ENCODE results near the gene NFKB1.

Gene NFKB1

DNA sequence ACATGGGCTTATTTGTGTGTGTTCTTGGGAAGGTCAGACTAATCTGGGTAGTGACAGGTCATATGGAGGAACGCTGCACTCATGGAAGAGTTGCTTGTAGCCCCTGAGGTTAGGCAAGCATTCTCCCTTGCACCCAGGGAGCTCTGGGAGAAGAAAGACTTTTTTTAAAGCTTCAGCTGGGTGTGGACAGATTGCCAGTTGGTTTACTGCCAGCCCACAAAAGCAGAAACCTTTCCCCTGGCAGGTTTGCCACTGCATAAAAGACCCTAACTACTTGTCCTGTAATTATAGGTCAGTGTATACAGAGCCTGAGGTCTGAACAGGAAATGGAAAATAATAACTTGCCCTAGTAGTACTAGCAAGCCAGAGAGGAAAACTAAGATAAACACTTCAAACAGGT is 7.4 kb upstream of the NFKB1 start:
- in situ Hi-C loops (cut with MboI; ENCODE audit: low sequenced_read_pairs): no loop called here

DNA sequence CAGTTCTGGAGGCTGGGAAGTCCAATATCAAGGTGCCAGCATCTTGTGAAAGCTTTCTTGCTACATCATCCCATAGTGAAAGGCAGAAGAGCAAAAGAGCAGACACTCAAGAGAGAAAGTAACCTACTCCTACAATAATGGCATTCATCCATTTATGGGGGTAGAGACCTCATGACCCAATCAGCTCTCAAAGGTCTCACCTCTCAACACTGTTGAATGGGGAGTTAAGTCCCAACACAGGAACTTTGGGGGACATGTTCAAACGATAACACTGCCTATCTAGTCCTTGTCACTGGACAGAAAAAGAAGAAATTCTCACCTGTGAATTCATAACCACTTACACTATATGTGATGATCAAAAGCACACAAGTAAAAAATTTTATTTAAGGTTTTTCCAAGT is 6.6 kb upstream of the NFKB1 start:
- in situ Hi-C loops (cut with MboI; ENCODE audit: low sequenced_read_pairs): no loop called here

DNA sequence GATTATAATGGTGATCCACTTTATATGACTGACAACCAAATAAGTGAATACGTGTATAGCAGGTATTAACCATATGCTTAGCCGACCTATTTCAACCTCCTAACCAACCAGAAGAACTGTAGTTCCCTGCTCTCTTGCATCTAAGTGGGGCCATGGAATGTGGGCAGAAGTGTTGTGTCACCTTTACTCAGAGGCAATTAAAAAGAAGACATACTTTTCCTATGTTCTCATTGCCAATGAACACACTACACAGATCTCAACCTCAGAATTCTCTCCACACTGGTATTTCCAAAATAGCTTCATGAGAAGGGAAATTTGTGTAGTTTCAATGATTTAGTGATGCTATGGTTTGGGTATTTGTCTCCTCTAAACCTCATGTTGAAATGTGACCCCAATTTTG is 3.2 kb upstream of the NFKB1 start:
- in situ Hi-C loops (cut with MboI; ENCODE audit: low sequenced_read_pairs): no loop called here

DNA sequence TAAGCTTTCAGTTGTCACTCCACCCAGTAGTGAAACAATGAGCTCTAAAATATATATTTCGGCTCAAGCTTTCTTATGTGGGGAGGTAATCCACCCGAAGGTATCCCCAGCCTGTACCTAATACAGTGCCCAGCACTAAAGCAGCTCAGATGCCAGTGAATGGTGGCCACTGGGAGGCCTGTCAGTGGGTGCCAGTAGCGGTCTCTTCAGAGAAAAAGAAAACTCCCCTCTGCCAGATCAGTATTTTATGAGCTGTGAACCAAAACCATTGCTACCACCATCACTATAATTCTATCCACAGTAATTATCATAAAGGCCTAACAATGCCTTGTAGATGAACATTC is 835 bp upstream of the NFKB1 start:
- in situ Hi-C loops (cut with MboI; ENCODE audit: low sequenced_read_pairs): no loop called here

DNA sequence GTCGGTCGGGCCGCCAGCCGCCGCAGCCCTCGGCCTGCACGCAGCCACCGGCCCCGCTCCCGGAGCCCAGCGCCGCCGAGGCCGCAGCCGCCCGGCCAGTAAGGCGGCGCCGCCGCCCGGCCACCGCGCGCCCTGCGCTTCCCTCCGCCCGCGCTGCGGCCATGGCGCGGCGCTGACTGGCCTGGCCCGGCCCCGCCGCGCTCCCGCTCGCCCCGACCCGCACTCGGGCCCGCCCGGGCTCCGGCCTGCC is 213 bp downstream of the NFKB1 start:
- in situ Hi-C loops (cut with MboI; ENCODE audit: low sequenced_read_pairs): no loop called here

DNA sequence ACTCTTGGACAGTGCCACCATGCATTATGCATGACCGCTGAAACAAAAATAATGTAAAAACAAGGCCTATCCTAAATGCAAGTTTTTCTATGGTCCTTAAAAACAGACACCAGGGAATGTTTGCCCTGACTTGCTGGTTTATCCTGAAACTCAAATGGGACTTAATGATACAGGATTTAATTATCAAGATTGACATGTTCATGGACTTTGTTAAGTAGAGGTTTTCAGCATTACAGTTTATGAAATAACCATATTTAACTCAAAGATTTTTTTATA is 1.3 kb downstream of the NFKB1 start:
- in situ Hi-C loops (cut with MboI; ENCODE audit: low sequenced_read_pairs): no loop called here

DNA sequence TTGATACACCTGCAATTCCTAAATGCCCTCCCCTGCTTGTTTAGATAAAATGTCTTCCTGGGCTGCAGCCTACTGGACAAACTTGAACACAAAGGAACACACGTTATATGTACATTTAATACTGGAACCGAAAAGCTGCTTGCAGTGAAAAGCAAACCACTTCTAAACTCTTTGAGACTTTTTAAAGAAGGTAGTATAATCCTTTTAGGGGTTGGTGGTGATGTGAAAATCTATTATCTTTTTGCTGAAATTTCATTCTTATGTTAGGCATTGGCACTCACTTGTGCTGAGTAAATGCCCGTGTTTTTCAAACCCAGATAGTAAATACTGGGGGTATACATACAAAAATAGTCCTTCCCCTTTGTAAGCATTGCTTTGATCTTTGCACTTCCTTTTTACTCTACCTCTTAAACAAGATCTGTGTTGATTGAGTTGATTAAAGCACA is 2.2 kb downstream of the NFKB1 start:
- in situ Hi-C loops (cut with MboI; ENCODE audit: low sequenced_read_pairs): no loop called here

DNA sequence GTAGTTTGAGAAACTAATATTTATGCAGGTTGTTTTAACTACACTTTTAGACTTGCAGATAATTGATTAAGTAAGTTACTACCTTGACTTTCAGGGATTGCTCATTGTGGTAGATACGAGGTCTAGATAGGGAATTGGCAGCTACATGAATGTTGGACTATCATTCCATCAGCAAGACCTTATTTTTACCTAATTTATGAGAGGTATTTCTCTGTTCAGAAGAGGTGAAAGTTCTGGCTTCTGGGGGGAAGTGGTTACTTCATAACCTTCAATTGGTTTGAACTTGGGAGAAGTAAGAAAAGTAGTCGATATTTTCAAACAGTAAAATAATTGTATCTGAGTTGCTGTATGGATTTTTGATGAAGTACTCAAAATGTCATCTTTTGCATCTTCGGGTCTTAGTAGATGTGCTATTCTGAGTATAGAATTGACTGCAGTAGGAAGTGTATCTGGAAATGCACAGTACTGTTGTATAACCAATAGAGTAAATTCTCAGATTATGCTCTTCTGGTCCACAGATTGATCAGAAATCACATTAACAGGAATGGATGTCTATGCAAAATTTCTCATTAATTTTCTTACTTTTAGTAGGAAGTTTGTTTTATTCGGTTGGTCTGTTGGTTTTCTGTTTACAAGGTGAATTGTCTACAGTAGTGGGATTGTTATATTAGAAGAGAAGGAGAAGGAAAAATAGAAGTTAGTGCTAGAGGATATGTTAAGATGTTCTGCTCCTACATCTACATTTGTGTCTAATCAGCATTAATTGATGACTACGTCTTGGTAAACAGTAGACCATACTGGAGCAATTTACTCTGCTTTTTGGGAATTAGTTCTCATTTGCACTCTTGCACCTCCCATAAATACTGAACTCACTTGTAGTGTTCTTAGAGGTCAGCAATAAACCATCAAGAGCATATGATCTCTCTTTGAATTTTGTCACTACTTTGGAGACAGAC is 3.0 kb downstream of the NFKB1 start:
- in situ Hi-C loops (cut with MboI; ENCODE audit: low sequenced_read_pairs): no loop called here

DNA sequence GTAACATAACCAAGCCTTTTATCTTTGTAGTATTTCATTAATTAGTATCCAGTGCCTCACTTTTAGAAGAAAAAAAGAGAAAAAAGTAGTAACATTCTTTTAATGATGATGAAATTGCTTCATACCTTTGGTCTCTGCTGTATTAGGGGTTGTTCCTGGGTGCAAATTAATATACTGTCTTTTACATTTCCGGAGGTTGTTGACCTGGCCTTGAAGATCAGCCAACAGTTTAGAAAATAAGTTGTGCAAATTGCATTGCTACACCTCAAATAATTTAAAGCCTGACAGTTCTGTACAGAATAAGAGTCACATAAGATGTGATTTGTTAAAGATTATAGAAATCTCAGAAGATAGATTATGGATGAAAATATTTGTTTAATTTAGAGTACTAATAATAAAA is 3.8 kb downstream of the NFKB1 start:
- in situ Hi-C loops (cut with MboI; ENCODE audit: low sequenced_read_pairs): no loop called here

DNA sequence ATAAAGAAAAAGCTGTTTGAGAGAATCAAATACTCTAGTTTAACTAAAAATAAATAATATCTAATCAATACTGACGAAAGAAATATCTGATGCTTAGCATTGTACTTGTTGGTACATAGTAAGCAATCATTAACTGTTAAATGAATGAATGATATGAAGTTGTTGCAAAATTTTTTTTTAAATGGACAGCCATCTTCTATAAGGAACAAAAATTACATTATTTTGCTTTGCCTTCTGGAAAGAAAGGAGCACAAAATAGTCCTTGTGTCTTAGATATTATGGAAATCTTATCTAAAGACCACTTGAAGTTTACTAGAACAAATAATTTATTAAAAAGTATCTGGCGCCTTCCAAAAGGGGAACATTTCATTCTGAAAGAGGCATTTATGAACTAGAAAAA is 4.5 kb downstream of the NFKB1 start:
- in situ Hi-C loops (cut with MboI; ENCODE audit: low sequenced_read_pairs): no loop called here

DNA sequence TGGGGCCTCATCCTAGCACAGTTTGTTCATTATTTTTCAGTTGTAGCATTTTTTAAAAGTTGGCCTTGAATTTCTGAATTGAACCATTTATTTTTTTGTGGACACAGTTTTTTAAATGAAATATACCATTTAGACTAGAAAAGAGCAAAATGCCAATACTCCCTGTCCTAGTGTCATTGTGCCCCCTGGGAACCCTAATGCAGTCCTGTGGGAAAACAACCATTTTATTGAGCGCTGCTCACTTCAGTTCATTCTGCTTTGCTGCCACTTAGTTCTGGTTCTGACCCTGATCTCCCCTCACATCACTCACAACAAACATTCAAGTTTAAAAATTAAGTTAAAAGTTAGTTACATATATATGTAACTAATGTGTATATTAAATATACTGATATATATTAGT is 5.4 kb downstream of the NFKB1 start:
- in situ Hi-C loops (cut with MboI; ENCODE audit: low sequenced_read_pairs): no loop called here

DNA sequence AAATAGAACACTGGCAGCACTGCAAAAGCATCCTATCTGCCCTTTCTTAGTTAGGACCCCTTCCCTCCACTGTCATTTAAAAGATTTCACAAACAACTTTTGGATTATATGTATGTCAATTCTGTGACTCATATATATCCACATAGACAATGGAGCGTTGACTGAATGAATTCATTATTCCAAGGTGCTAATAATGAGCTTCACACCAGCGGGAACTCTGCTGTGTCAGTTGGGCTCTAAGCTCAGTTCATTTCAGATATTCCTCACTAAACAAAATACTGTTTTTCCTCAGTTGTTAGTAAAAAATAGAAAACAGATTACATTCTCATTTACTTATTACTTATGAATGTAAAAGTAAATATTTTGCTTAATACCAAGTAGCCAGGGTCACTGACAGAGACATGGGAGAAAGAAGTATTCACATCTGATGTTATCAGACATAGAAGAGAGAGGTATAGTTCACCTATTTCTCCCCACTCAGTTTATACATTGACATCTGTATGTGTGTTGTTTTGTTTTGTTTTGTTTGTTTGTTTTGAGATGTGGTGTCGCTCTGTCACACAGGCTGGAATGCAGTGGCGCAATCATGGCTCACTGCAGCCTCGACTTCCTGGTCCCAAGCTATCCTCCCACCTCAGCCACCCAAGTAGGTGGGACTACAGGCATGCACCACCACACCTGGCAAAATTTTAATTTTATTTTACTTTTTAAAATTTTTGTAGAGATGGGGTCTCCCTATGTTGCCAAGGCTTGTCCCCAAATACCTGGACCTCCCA is 10.9 kb downstream of the NFKB1 start:
- in situ Hi-C loops (cut with MboI; ENCODE audit: low sequenced_read_pairs): no loop called here

DNA sequence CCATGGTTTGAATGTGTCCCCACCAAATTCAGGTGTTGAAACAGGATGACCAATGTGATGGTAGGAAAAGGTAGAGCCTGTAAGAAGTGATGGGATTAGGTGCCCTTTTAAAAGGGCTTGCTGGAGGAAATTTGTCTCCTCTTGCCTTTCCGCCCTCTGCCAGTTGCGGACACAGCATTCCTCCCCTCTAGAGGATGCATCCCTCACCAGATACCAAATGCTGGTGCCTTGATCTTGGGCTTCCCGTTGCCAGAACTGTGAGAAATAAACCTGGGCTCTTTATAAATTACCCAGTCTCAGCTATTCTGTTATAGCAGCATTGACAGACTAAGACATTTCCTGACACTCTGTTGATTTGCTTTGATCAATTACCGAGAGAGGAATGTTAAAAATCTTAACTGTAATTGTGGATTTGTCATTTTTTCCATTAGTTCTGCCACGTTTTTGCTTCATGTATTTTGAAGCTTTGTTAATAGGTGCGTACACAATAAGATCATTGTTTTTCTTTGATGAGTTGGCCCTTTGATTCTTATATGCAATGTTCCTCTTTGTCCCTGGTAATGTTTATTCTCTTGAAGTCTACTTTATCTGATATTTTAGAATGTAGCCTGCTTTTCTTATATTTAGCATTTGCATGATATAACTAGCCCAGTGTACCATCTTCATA is 13.3 kb downstream of the NFKB1 start:
- in situ Hi-C loops (cut with MboI; ENCODE audit: low sequenced_read_pairs): no loop called here

DNA sequence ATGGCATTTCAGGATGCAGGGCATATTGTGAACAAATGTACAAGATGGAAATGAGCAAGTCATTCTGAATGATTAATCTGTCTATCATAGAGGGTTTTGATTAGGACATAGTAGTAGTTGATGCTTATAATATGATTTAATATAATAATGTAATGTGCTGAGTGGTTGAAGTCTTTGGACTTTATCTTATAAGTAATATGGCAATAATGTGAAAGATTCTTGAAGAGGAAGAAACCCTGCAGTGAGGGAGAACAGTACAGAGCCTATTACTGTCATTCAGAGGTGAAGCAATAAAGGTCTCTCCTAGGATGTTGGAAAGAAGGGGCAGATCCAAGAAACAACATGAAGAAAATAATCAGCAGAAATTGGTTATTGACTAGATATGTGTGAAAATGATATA is 16.6 kb downstream of the NFKB1 start:
- in situ Hi-C loops (cut with MboI; ENCODE audit: low sequenced_read_pairs): no loop called here

DNA sequence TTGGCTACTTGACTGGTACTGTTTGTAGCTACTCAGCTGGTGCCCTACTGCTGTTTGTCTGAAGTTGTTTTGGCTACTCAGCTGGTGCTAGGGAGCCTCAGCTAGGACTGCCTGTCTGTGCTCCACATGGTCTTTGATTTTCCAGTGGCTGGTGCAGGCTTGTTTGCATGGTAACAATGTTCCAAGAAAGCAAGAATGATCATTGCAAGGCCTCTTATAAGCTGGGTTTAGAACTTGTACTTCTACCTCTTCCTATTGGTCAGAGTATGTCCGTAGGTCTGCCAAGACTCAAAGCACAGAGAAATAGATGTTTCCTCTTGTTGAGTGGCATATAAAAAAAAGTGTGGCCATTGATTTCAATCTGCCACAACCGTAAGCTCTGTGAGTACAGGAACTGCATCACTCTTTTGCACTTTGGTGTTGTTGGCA is 17.6 kb downstream of the NFKB1 start:
- in situ Hi-C loops (cut with MboI; ENCODE audit: low sequenced_read_pairs): no loop called here

DNA sequence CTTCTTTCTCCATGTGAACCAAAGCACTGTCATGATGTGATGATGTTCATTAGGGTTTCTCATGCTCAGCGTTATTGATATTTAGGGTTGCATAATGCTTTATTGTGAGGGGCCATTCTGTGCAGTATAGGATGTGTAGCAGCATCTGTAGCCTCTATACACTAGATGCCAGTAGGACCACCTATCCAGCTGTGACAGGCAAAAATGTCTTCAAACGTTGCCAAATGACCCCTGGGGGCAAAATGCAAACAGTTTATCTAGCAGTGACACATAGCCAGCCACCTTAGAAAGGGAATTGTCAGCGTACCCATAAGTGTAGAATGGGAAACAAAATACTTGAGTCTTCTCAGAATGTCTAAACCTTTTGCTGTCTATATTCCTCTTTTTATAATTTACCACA is 18.8 kb downstream of the NFKB1 start:
- in situ Hi-C loops (cut with MboI; ENCODE audit: low sequenced_read_pairs): no loop called here

DNA sequence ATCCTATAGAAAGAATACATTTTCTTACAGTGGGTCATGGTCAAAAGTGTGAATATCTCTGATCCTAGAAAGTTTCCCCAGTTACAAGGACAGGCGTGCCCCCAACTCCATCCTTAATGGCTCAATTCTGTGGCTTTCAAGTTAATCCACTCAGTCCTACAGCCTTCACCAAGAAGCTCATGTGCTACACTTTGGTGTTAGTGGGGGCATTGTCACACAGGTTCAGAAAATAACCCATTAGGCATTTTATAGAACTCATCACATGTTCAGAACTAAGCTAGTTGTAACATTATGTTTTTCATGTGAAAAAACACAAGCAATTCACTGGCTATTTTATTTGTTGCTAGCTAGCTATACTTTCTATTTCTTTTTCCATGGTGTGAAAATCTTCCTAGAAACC is 20.4 kb downstream of the NFKB1 start:
- in situ Hi-C loops (cut with MboI; ENCODE audit: low sequenced_read_pairs): no loop called here

DNA sequence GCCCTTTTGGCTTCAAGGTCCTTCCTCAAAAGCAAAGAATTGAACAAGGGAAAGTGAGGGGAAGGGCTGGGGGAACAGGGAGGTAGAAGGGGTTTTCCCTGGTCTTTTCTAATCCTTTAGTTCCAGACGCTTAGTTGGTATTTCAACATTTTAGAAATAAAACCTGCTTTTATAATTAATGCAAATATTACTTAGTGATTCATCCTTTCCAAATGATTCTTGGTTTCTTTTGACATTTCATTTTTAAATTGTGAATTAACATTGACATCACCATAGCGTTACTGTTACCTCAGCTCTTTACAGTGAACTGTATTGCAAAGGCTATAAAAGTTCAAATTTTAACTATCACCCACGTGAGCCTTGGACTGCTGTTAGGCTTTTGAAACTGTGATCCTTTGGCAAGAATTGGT is 20.9 kb downstream of the NFKB1 start:
- in situ Hi-C loops (cut with MboI; ENCODE audit: low sequenced_read_pairs): no loop called here

DNA sequence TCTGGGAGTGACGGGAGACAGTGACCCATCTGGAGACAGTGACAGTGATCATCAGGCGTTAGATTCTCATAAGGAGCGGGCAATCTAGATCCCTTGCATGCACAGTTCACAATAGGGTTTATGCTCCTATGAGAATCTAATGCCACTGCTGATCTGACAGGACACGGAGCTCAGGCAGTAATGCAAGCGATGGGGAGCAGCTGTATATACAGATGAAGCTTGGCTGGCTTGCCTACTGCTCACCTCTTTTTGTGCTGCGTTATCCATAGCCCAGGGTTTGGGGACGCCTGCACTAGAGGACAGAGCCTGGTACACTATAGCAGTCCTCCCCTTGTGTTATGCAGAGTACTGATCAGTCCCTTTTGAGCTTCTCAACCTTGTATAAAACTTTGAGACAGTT is 23.5 kb downstream of the NFKB1 start:
- in situ Hi-C loops (cut with MboI; ENCODE audit: low sequenced_read_pairs): no loop called here

DNA sequence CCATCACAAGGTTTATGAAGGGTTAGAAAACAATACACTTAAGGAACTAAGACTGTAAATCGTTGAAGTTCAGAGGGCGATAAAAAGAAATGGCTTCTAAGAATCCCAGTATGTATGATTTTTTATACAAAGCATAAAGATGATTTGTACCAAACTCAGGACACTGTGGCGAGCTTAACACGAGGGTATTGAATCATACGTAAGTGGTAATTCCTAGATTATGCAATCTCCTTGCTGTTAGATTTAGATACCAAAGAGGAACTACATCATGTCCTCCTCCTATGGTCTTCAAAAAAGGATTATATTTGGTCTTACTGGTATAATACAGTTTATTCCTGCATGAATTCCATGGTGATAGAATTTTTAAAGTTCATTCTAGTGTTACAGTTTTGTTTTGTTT is 23.9 kb downstream of the NFKB1 start:
- in situ Hi-C loops (cut with MboI; ENCODE audit: low sequenced_read_pairs): no loop called here

DNA sequence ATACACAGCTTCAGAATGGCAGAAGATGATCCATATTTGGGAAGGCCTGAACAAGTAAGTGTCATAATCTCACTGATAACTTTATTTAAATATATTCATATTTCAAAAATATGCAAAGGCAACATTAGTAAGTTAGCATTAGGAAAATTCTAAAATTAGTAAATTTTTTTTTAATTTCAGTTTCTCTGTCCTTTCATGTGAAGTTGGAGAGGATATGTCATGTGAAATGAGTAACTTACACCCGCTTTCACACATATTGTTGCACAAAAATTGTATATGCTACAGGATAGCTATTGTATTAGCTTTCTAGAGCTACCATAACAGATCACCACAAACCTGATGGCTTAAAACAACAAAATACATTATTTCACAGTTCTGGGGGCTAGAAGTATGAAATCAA is 24.3 kb downstream of the NFKB1 start:
- in situ Hi-C loops (cut with MboI; ENCODE audit: low sequenced_read_pairs): no loop called here

DNA sequence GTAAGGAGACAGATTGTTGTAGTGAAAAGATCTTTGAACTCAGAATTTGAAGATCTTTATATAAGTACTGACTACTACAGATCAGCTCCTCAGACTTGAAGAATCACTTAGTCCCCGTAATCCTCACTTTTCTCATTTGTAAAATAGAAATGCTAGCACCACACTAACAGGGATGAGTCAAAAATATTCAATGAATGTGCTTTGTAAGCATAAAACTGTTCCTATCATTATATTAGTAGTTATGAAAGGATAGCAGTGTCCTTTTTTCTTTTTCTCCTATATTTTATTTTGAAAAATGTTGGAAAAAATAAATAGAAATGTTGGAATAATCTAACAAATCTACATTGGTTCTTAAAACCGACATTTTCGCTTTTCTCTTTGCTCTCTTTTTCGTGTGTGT is 25.4 kb downstream of the NFKB1 start:
- in situ Hi-C loops (cut with MboI; ENCODE audit: low sequenced_read_pairs): no loop called here
